OCI-M2 (cell line): ENCODE measurements around the gene POU5F2.

Source experiments
- DNase-seq: peaks from one replicate; lab custom pipeline; 2025; ENCODE audit not compliant: unreplicated experiment; lab: John Stamatoyannopoulos, UW

POU5F2 gene, protein sequence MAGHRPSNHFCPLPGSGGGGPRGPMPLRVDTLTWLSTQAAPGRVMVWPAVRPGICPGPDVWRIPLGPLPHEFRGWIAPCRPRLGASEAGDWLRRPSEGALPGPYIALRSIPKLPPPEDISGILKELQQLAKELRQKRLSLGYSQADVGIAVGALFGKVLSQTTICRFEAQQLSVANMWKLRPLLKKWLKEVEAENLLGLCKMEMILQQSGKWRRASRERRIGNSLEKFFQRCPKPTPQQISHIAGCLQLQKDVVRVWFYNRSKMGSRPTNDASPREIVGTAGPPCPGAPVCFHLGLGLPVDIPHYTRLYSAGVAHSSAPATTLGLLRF

GRCh38 chr5:93741136-93741811 is at the start of gene POU5F2:
Gene POU5F2, minus strand, starts transcription at chr5:93741600. Its CDS starts 37 bp downstream, at chr5:93741563.
- DNase-seq, result no peak

GRCh38 chr5:93790401-93790800 is 49.0 kb upstream of the POU5F2 start:
- DNase-seq, result no peak

DNA sequence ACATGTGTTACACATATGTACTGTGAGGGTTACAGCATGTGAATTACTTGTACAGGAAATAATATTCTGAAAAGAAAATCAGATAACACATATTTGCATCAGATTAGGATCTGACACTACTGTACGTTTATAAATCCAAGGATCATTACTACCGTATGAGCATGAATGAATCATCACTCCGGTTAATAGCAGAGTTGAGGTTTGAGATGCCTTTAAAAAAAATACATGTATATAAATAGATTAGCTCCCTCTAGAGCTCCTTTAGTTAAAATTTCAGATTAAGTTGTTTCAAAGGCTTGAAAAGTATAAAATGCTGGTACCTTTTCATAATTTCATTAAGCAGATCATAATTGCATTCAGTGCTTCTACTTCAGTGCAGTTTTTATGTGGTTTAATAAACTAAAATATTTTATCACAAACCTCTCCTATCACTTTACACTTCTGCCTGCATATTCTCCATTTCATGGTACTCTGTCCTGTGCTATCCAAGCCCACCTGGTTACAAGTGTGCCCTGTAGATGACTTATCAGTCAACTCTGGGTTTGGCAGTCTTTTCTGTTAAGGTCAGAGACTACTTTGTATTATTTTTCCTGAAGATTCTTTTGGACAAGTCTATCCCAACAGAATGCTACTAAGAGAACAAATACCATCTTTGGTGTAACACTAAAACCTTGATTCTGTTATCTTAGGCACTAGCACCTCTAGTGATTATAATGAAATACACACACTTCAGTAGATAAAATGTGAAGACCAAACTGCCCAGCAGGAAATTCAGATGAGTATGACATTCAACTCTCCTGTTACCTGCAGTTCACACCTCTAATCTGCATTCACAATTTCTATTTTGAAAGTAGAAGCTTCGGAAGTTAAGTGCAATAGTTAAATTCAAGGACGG is 48.0 kb upstream of the POU5F2 start:
- no peak for DNase-seq

- no peak for DNase-seq
Observed at GRCh38 chr5:93787598-93787997, 46.2 kb upstream of the POU5F2 start.

- DNase-seq, result no peak
Observed at GRCh38 chr5:93785475-93785874, 44.1 kb upstream of the POU5F2 start.

DNA sequence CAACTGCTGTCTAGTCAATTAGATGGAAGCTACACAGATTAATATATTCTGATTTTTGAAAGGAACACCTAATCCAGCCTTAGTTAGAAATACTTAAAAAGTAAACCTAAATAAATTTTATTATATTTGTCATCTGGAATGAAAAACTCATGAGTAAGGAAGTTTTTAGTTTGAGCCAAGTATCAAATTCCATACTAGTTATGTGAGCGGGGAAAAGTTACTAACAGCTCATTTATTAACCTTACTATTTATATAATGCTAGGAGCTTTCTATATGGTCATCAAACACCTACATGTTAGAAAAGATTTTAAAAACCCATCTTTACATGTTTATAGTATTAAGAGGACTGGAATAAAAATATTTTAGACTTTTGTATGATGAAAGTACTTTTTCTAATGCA is 41.6 kb upstream of the POU5F2 start:
- no peak for DNase-seq

GRCh38 chr5:93777620-93778019 is 36.2 kb upstream of the POU5F2 start:
- DNase-seq, result no peak

DNA sequence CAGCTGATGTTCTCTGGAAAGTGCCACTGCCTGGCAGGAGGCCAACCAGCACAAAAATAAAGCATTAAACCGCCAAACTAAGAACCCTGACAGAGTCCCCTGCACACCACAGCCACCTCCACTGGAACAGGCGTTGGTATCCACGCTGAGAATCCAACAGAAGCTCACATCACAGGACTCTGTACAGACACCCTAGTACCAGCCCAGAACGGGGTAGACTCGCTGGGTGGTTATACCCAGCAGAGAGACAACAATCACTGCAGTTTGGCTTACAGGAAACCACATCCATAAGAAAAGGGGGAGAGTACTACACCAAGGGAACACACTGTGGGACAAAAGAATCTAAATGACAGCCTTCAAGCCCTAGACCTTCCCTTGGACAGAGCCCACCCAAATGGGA is 15.0 kb upstream of the POU5F2 start:
- no peak for DNase-seq

GRCh38 chr5:93755716-93756115 is 14.3 kb upstream of the POU5F2 start:
- no peak for DNase-seq

GRCh38 chr5:93748875-93749397 is 7.5 kb upstream of the POU5F2 start:
- no peak for DNase-seq

GRCh38 chr5:93746406-93747056 is 5.1 kb upstream of the POU5F2 start:
- no peak for DNase-seq

- no peak for DNase-seq
Observed at GRCh38 chr5:93736284-93736683, 5.1 kb downstream of the POU5F2 start.

- no peak for DNase-seq
Observed at GRCh38 chr5:93735378-93735777, 6.0 kb downstream of the POU5F2 start.

- no peak for DNase-seq
Observed at GRCh38 chr5:93731987-93732386, 9.4 kb downstream of the POU5F2 start.

GRCh38 chr5:93726595-93726994 is 14.8 kb downstream of the POU5F2 start:
- DNase-seq, result no peak

- no peak for DNase-seq
Observed at GRCh38 chr5:93724791-93725190, 16.6 kb downstream of the POU5F2 start.

DNA sequence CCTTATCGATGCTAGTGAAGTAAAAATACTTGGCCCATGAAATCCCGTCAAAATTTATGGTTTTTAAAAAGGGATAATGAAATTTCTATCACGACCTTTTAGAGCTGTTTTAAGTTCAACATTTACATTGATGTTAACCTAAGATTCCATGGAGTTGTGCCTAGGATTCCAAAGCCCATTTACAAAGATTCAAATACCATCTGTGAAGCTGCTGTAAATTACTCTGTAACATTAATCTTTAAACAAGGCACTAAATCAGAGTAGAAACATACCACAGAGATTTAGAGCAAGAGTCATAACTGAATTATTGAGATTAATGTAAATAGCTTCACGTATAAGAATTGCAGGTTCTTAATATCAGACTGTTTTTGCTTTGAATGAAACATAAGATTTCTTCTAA is 17.7 kb downstream of the POU5F2 start:
- DNase-seq, result no peak

DNA sequence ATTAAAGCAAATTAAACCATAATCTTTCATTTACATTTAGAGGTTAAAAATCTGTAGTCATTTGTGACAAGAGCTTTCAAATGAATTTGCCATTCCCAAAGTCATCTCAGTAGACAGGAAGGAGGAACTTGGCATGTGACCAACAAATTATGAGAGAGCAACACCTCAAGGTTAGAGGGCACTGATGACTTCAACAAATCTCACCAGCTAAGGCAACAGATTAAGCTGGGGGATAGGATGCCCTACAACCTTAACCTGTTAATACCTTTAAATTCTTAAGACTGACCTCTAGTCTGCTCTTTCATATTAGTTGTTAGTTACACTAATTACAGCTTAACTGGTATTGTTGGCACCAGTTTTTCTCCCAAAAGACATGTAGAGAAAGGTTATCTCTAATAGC is 18.4 kb downstream of the POU5F2 start:
- DNase-seq, result no peak

GRCh38 chr5:93722588-93722987 is 18.8 kb downstream of the POU5F2 start:
- no peak for DNase-seq

DNA sequence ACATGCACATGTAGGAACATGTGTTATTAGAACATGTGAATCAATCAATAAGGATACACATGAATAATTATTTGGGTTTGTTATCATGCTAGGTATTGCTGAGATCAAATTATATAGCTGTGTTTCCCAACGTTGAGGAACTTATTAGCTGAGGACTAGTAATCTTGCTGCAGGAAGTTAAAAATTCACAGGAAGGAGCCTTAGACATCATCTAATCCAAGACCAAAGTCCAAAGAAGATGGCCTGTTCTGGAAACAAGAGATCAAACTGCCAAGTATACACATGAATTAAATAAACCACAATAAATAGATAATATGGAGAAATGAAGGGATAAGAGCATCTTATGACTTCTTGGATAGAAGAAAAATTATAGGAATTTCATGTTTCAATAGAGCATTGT is 19.9 kb downstream of the POU5F2 start:
- no peak for DNase-seq

GRCh38 chr5:93721071-93721470 is 20.3 kb downstream of the POU5F2 start:
- DNase-seq, result no peak
